Limb (tissue), 2 donors: ENCODE results near the gene KRT2.

ENCODE experiments used
- DNase-seq, 2 donors: peaks; one replicate each; pipeline ENCODE4 v3.0.0-alpha.2; 2016; ENCODE audit errors: extremely low spot score in 2 of 2

KRT2 gene

GRCh38 chr12:52651726-52652261 lies at the start of gene KRT2:
Gene KRT2 (minus strand): TSS chr12:52652211. CDS start chr12:52652142, 69 bp downstream.
- no peak for DNase-seq

GRCh38 chr12:52701281-52701680 lies 49.3 kb upstream of the KRT2 start:
- no peak for DNase-seq

DNA sequence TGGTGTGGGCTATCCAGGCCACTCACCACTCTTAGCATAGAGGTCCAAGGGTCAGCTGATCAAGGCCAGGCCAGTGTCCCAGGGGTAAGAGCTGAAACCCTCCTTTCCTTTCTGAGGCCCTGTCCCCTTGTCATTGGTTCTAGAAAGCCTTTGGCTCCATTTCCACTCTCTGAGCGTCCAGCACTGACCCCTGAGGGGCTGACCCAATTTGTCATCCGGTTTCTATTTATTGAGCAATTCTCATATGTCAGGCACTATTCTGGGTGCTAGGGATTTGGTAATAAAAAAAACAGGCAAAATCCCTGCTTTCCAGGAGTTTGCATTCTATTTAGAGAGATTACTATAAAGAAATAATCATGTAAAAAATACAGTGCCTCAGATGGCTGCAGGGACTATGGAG lies 47.9 kb upstream of the KRT2 start:
- DNase-seq, result no peak

- no peak for DNase-seq
Observed at GRCh38 chr12:52699373-52699772, 47.4 kb upstream of the KRT2 start.

DNA sequence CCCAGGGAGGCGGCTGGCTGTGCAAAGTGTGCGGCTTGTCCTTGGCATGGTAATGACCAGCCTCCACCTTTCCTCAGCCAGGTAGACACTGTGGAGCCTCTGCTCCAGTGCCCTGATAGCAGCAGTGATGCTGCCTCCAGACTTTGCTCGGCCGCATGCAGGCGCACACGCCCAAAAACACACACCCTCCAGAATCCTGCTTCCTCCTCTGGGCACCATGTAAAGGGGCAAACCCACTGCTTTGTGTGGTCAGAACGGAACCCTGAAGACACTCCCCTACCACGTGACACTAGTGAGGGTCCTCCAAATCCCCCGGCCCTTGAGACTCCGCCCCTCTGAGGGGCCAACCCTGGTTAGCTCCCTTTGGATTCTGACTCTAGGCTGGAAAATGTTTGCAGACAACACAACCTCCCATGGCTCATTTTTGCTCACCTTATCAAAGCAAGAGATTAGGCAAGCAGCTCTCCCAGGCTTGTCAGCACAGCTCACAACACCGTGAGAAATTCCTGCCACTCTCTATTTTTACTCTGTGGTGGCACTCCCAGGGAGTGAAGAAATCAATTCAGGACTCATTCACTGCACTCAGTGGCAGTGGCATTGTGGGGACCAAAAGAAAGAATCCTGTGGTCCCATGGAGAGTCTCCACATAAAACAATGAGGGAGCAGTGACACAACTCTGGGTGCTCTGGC lies 46.8 kb upstream of the KRT2 start:
- DNase-seq, result no peak

GRCh38 chr12:52697058-52697582 lies 45.1 kb upstream of the KRT2 start:
- no peak for DNase-seq

DNA sequence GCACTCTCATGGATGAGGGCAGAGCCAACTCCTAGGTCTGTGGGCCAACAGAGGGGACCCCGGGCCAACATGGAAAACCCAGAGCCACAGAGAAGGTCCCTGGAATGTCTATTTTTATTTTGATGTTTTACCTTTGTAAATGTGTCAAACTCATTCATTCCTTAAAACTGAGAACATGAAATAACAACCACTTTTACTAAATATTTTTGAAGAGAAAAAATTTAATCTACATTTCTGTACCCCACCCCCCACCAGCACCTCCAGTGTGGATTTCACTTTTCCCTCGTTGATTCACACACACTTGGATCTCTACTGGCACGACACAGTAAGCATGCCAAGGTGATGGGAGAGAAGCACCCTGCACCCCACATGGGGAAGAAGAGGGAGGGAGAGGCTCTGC lies 44.6 kb upstream of the KRT2 start:
- DNase-seq, result no peak

DNA sequence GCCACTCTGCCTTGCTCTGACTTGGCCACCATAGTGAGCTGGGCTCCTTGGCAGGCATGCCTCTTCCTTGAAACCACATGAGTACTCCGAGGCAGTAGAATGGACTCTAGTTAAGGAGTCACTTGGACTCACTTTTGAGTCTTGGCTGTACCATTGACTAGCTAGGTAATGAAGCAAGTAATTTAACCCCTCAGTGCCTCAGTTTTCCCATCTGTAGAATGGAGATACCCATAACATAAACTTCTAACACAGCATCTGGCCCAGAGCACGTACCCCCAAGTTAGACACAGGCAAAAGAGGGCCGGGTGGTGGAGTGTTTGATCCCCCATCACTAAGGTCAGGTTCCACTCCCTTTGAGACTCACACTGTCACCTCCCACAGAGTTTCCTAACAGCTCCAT lies 43.0 kb upstream of the KRT2 start:
- no peak for DNase-seq

- no peak for DNase-seq
Observed at GRCh38 chr12:52694151-52694550, 42.1 kb upstream of the KRT2 start.

DNA sequence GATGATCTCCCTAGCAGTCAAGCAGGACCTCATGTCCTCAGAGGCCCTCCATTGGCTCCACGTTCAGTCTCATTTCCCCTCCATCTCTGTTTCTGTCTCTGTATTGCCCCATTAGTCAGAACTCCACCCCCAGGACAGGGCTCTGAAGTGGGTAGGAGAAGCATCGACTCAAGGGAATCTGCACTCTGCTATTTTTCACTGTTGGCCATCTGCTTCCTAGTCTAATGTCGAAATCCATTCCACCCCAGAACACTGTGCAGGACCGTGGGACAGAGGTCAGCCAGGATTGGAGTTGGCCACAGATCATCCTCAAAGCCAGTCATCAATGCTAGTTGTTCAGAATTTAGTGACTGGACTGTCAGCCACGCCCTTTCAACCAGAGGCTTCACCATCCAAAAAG lies 41.2 kb upstream of the KRT2 start:
- no peak for DNase-seq

DNA sequence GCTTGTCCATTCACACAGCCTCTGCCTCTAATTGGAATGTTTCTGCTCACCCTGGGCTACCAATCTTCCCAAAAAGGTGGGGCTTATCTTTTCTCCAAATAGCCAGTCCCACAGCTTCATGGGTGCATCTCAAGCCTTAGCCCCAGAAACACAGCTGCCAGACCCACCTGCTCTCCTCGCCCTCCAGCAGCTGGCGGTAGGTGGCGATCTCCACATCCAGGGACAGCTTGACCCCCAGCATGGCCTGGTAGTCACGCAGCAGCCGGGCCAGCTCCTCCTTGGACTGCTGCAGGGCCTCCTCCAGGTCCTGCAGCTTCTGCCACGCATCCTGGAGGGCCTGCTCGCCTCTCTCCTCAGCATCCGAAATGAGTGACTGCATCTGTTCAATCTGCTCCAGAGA lies 40.2 kb upstream of the KRT2 start:
- no peak for DNase-seq

DNA sequence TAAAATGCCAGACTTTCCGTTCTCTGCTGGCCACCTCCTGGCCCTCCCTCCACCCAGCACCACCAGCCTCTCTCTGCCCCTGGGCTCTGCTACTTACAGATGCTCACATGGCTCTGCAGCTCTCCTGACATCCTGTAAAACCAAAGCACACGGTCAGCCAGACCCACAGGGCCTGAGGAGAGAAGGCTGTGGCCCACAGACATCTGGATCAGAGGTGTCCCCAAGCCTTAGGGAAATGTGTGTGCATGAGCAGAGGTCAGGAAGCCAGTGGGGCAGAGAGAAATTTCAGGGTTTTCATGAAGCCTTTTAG lies 39.8 kb upstream of the KRT2 start:
- DNase-seq, result no peak

DNA sequence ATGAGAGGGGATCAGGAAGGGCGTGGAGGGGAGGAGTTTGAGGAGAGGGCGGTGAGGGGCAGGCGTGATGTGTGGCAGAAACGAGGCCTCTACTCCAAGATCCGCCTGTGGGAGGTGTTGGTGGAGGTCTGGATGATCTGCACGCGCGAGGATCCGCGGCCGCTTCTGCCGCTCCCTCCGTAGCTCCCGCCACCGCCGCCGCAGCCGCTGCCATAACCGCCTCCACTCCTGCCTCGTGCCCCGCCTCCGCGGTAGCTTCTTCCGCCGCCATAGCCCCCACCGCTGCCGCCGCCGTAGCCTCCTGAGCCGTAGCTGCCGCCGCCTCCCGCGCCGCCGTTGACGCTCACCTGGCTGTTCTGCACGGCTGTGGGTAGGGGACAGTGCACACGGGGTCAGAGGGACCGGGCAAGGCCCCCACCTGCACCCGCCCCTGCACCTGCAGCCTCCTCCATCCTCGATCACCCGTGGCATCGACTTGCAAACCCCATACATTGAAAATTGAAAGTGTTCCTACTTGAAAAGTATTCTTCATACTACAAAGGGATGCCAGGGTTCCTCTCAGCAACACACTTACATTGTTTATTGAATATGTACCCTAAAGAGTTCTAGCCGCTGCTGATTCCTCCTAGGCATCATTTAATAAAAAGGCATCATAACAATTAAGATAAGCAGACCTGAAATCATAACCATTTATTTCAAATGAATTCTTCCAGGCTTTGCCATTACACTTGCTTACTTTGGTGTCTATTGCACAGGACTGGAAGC lies 39.2 kb upstream of the KRT2 start:
- peak in 1 of 2 donors; percentile 54 for DNase-seq

- no peak for DNase-seq
Observed at GRCh38 chr12:52690351-52691075, 38.5 kb upstream of the KRT2 start.

DNA sequence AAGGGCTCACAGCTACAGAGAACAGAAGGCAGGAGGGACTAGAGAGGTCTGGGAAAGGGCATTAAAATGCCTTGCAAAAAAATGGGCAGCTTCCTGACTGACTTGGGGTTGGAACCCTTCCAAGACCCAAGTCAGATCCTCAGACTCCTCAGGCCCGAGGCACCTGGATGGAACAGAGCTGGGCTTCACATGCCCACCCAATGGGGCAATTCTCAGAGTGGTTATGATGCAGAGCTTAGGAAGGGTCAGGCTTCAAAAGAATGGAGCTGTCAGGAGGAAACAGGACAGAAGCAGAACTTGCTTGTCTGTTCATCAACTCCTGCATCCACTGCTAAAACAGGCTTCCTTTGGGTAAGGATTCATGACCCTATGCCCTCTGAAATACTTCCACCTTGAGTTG lies 37.9 kb upstream of the KRT2 start:
- no peak for DNase-seq

DNA sequence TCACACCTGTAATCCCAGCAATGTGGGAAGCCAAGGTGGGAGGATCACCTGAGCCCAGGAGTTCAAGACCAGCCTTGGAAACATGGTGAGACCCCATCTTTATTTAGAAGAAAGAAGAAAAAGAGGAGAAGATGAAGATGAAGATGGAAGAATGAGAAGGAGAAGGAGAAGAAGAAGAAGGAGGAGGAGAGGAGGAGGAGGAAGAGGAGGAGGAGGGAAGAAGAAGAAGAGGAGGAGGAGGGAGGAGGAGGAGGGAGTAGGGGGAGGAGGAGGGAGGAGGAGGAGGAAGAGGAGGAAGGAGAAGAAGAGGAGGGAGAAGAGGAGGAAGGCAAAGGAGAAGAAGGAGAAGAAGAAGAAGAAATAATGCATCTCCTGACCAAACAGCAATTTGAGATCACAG lies 37.2 kb upstream of the KRT2 start:
- DNase-seq, result no peak

- DNase-seq, result no peak
Observed at GRCh38 chr12:52688481-52688880, 36.5 kb upstream of the KRT2 start.

DNA sequence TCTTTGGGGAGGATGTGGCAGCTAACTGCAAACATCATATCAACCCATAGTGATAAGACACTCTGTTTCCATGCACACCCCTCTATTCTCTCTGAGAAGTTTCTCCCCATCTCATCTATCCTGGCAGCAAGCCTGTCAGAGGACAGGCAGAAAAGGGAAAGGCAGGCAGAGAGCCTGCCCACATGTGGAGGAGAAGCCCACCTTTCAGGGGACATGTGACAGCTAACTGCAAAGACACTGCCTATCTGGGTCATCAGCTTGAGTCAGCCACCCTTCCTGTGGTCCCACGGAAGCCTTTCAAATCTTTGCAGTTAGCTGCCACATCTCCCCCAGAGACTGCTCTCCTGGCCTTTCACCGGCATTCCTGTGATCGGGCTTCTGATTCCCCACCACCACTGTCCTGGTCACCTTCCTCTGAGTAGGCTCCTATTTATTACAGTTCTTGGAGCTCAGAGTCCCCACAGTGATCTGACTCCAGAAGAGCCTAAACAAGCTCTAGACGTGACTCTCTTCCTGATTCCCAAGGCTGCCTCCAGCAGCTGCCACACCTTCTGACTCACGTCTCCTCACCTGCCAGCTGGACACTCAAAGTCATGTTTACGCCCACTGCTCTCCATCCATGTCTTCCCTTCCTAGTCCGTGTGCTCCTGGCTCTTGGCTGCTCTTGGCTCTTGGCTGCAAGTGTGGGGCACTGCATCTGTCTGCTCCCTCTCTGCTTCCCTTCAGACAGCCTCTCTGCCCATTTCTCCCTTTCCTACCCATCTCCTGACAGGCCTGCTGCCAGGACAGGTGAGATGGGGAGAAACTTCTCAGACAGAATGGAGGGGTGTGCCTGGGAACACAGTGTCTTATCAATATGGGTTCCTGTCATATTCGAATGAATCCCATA lies 35.7 kb upstream of the KRT2 start:
- no peak for DNase-seq

- no peak for DNase-seq
Observed at GRCh38 chr12:52686756-52687487, 34.9 kb upstream of the KRT2 start.

- no peak for DNase-seq
Observed at GRCh38 chr12:52686063-52686462, 34.1 kb upstream of the KRT2 start.
